Vagina (tissue), 2 donors: ENCODE data around the gene ACTN3. TPM values are rescaled to one million over a fixed set of nuclear protein-coding genes. Genes with fewer than 3 reads are reported as not detected.

Experiments
- DNase-seq, 2 donors: peaks; one replicate each; pipeline ENCODE4 v3.0.0-alpha.2; 2017; ENCODE audit errors: extremely low spot score in 2 of 2
- H3K27ac ChIP-seq: fragments of 200-600 bp; sonication (generic); one replicate; pipeline ENCODE4 v1.5.1; 2019
- H3K27me3 ChIP-seq: fragments of 200-600 bp; sonication (generic); one replicate; pipeline ENCODE4 v1.5.1; 2019
- H3K36me3 ChIP-seq, 2 donors: fragments of 200-600 bp; sonication (generic); one replicate each; pipeline ENCODE4 v1.5.1; 2017 to 2019
- H3K4me1 ChIP-seq: fragments of 200-600 bp; sonication (generic); one replicate; pipeline ENCODE4 v1.5.1; 2019
- H3K4me3 ChIP-seq, 2 donors: fragments of 200-600 bp; sonication (generic); 1 replicate in 1 of 2; 2 replicates in 1 of 2; pipeline ENCODE4 v1.5.1; 2016 to 2019
- H3K9me3 ChIP-seq: fragments of 200-600 bp; sonication (generic); one replicate; pipeline ENCODE4 v1.5.1; 2019
- CTCF ChIP-seq, 3 experiments: fragments of 450-650 bp in 2 of 3; fragments of 200-600 bp in 1 of 3; sonication (generic) in 1 of 3; IDR thresholded peaks; one replicate each; pipeline ENCODE4 v1.5.1; 2017 to 2019; ENCODE audit warnings: antibody characterized with exemption in 3 of 3, mild to moderate bottlenecking in 2 of 3, moderate library complexity in 2 of 3
- POLR2A ChIP-seq, 2 donors: fragments of 450-650 bp; IDR thresholded peaks; one replicate each; pipeline ENCODE4 v1.6.1; 2017; ENCODE audit warnings: antibody characterized with exemption in 2 of 2, mild to moderate bottlenecking in 2 of 2, moderate library complexity in 2 of 2
- POLR2AphosphoS5 ChIP-seq, 2 donors: sonication (generic); formaldehyde crosslinking; IDR thresholded peaks; one replicate each; pipeline ENCODE4 v1.9.0; 2017; ENCODE audit warnings: antibody characterized with exemption in 2 of 2, mild to moderate bottlenecking in 2 of 2, low read depth in 1 of 2; ENCODE audit not compliant: insufficient read depth in 1 of 2
- intact Hi-C: fragments of 100-400 bp; cut with DNase I; formaldehyde crosslinking; loops from one replicate; pipeline ENCODE4 v1.15.1; 2023
- total RNA-seq: library from RNA; depleted of rRNA; stranded (reverse); fragments of >200 nt; gene quantifications from one replicate; pipeline ENCODE4 v1.2.3, GENCODE V29; 2016

The ACTN3 gene
- total RNA-seq, 1 donor from 2014 or later = not detected

- Histone ChIP-seq H3K27me3 (no peaks in the 10 kb centered on the region), H3K4me1 (peaks cover 12% of the 10 kb centered on the region), H3K36me3 (no peaks in the 10 kb centered on the region), H3K9me3 (no peaks in the 10 kb centered on the region), H3K4me3 (no peak overlapping the region), H3K27ac (no peak overlapping the region)
- TF ChIP-seq POLR2A (IDR thresholded peaks at IDR 0.05) (no peak), POLR2AphosphoS5 (IDR thresholded peaks at IDR 0.05; ENCODE audit: insufficient read depth in 1 of 2, low read depth in 1 of 2) (no peak), CTCF (IDR thresholded peaks at IDR 0.05) (no peak)
- no peak for DNase-seq
- intact Hi-C loops = no loop called here
Measured at GRCh38 chr11:66556086-66556485, 9.4 kb downstream of the ACTN3 start.

GRCh38 chr11:66557733-66558326 lies 11.1 kb downstream of the ACTN3 start:
- Histone ChIP-seq H3K4me1 (peaks cover 12% of the 10 kb centered on the region), H3K27me3 (no peaks in the 10 kb centered on the region), H3K36me3 (no peaks in the 10 kb centered on the region), H3K4me3 (no peak overlapping the region), H3K27ac (no peak overlapping the region), H3K9me3 (no peaks in the 10 kb centered on the region)
- intact Hi-C loops = no loop called here
- DNase-seq = no peak
- TF ChIP-seq CTCF (IDR thresholded peaks at IDR 0.05) = no peak
- TF ChIP-seq POLR2A (IDR thresholded peaks at IDR 0.05) = no peak
- no peak for TF ChIP-seq POLR2AphosphoS5 (IDR thresholded peaks at IDR 0.05; ENCODE audit: insufficient read depth in 1 of 2, low read depth in 1 of 2)

GRCh38 chr11:66559142-66559865 lies 12.6 kb downstream of the ACTN3 start:
- Histone ChIP-seq H3K27me3 (no peaks in the 10 kb centered on the region), H3K27ac (no peak overlapping the region), H3K36me3 (no peaks in the 10 kb centered on the region), H3K4me3 (peak overlapping the region in 1 of 2 donors; percentile 27), H3K4me1 (peaks cover 12% of the 10 kb centered on the region), H3K9me3 (no peaks in the 10 kb centered on the region)
- intact Hi-C loops = no loop called here
- TF ChIP-seq POLR2A (IDR thresholded peaks at IDR 0.05) (no peak), POLR2AphosphoS5 (IDR thresholded peaks at IDR 0.05; ENCODE audit: insufficient read depth in 1 of 2, low read depth in 1 of 2) (no peak), CTCF (IDR thresholded peaks at IDR 0.05) (no peak)
- peak in 1 of 2 donors; percentile 64 for DNase-seq

- intact Hi-C loops = no loop called here
- Histone ChIP-seq H3K9me3 (no peaks in the 10 kb centered on the region), H3K36me3 (no peaks in the 10 kb centered on the region), H3K4me3 (no peak overlapping the region), H3K27me3 (no peaks in the 10 kb centered on the region), H3K4me1 (peaks cover 12% of the 10 kb centered on the region), H3K27ac (no peak overlapping the region)
- no peak for DNase-seq
- TF ChIP-seq POLR2AphosphoS5 (IDR thresholded peaks at IDR 0.05; ENCODE audit: insufficient read depth in 1 of 2, low read depth in 1 of 2) (no peak), CTCF (IDR thresholded peaks at IDR 0.05) (no peak), POLR2A (IDR thresholded peaks at IDR 0.05) (no peak)
Measured at GRCh38 chr11:66559866-66560676, 13.4 kb downstream of the ACTN3 start.
